ENCODE data around the gene GLI1. TPM values are rescaled to one million over a fixed set of nuclear protein-coding genes. Genes with fewer than 3 reads are reported as not detected.
"Not testable (repeated sequence)": the region's sequence is repeated elsewhere in the genome, so short reads cannot be mapped to it uniquely, and the experiment has no call there.

GLI1 gene
- total RNA-seq, 2 experiments from 2014 or later, result 4.6 to 6.5 TPM

GRCh38 chr12:57500213-57500612, 40.6 kb downstream of the GLI1 start:
- no peak for TF ChIP-seq EZH2phosphoT487 (IDR thresholded peaks at IDR 0.05; ENCODE audit: borderline replicate concordance, low read depth, low read length)
- TF ChIP-seq CTCF (conservative IDR thresholded peaks at IDR 0.05; ENCODE audit: low read length), result no peak
- Histone ChIP-seq H3K9me3 (ENCODE audit: low read length) (no peaks in the 10 kb centered on the region), H3K27ac (ENCODE audit: low read depth, low read length, poor library complexity, severe bottlenecking) (no peak overlapping the region), H4K20me1 (ENCODE audit: insufficient read depth, low read length) (no peaks in the 10 kb centered on the region), H3K4me1 (ENCODE audit: insufficient read depth, low read length, poor library complexity, severe bottlenecking) (no peaks in the 10 kb centered on the region), H3K4me2 (ENCODE audit: low read length) (no peak overlapping the region), H2AFZ (ENCODE audit: low read length) (no peak overlapping the region), H3K36me3 (ENCODE audit: insufficient read depth, low read length) (peaks cover 93% of the 10 kb centered on the region), H3K4me3 (ENCODE audit: low read depth, low read length, poor library complexity, severe bottlenecking) (no peak overlapping the region), H3K9me2 (ENCODE audit: insufficient read depth, low read length) (no peaks in the 10 kb centered on the region), H3K79me2 (ENCODE audit: insufficient read depth, low read depth, low read length) (no peaks in the 10 kb centered on the region)
- POLR2A ChIA-PET, result interaction anchor here (1.4 kb wide), 1 partner anchor 12 kb away, joined by 3 read pairs; no protein-coding TSS in a partner anchor
- CTCF ChIA-PET (ENCODE audit: unreplicated experiment), result no interaction called here
- no TSS peak for BruUV-seq (replicated peaks)
- intact Hi-C loops (cut with micrococcal nuclease; ENCODE audit: unreplicated experiment), result no loop called here
- no peak for DNase-seq (ENCODE audit: low spot score)

GRCh38 chr12:57502311-57502969, 42.9 kb downstream of the GLI1 start:
- CTCF ChIA-PET (ENCODE audit: unreplicated experiment); H3K9me2 ChIP-seq (ENCODE audit: insufficient read depth, low read length); H2AFZ ChIP-seq (ENCODE audit: low read length); DNase-seq (ENCODE audit: low spot score); H3K9me3 ChIP-seq (ENCODE audit: low read length); H3K4me3 ChIP-seq (ENCODE audit: low read depth, low read length, poor library complexity, severe bottlenecking); H3K27ac ChIP-seq (ENCODE audit: low read depth, low read length, poor library complexity, severe bottlenecking); BruUV-seq (replicated peaks); H3K79me2 ChIP-seq (ENCODE audit: insufficient read depth, low read depth, low read length); intact Hi-C loops (cut with micrococcal nuclease; ENCODE audit: unreplicated experiment); H3K4me2 ChIP-seq (ENCODE audit: low read length); H3K4me1 ChIP-seq (ENCODE audit: insufficient read depth, low read length, poor library complexity, severe bottlenecking); H4K20me1 ChIP-seq (ENCODE audit: insufficient read depth, low read length): not testable (repeated sequence)
- POLR2A ChIA-PET, result interaction anchor here (0.6 to 1.1 kb wide), 3 partner anchors 11 to 15 kb away, joined by 3 to 5 read pairs (median 3); no protein-coding TSS in a partner anchor
- H3K36me3 ChIP-seq (ENCODE audit: insufficient read depth, low read length), result peaks cover 88% of the 10 kb centered on the region

- H3K79me2 ChIP-seq (ENCODE audit: insufficient read depth, low read depth, low read length); DNase-seq (ENCODE audit: low spot score); H3K9me2 ChIP-seq (ENCODE audit: insufficient read depth, low read length); H3K9me3 ChIP-seq (ENCODE audit: low read length); CTCF ChIA-PET (ENCODE audit: unreplicated experiment); H3K27ac ChIP-seq (ENCODE audit: low read depth, low read length, poor library complexity, severe bottlenecking); intact Hi-C loops (cut with micrococcal nuclease; ENCODE audit: unreplicated experiment); H3K4me3 ChIP-seq (ENCODE audit: low read depth, low read length, poor library complexity, severe bottlenecking); H2AFZ ChIP-seq (ENCODE audit: low read length); H3K4me1 ChIP-seq (ENCODE audit: insufficient read depth, low read length, poor library complexity, severe bottlenecking); H3K4me2 ChIP-seq (ENCODE audit: low read length); BruUV-seq (replicated peaks); H4K20me1 ChIP-seq (ENCODE audit: insufficient read depth, low read length): not testable (repeated sequence)
- POLR2A ChIA-PET, result interaction anchor here (0.7 to 0.8 kb wide), 2 partner anchors 10 to 352 kb away, joined by 3 read pairs; no protein-coding TSS in a partner anchor
- peaks cover 83% of the 10 kb centered on the region for H3K36me3 ChIP-seq (ENCODE audit: insufficient read depth, low read length)
These were observed 47.0 kb downstream of the GLI1 start for GRCh38 chr12:57506541-57506940.

GRCh38 chr12:57507796-57508195, 48.2 kb downstream of the GLI1 start:
- CTCF ChIA-PET (ENCODE audit: unreplicated experiment), result not testable (repeated sequence)

More at GRCh38 chr12:57507796-57508195, 48.2 kb downstream of the GLI1 start:
- H3K4me2 ChIP-seq (ENCODE audit: low read length); intact Hi-C loops (cut with micrococcal nuclease; ENCODE audit: unreplicated experiment); H3K4me1 ChIP-seq (ENCODE audit: insufficient read depth, low read length, poor library complexity, severe bottlenecking); H3K9me3 ChIP-seq (ENCODE audit: low read length); POLR2A ChIA-PET; H3K4me3 ChIP-seq (ENCODE audit: low read depth, low read length, poor library complexity, severe bottlenecking); H3K79me2 ChIP-seq (ENCODE audit: insufficient read depth, low read depth, low read length); H4K20me1 ChIP-seq (ENCODE audit: insufficient read depth, low read length); H3K9me2 ChIP-seq (ENCODE audit: insufficient read depth, low read length); BruUV-seq (replicated peaks); DNase-seq (ENCODE audit: low spot score); H2AFZ ChIP-seq (ENCODE audit: low read length); H3K27ac ChIP-seq (ENCODE audit: low read depth, low read length, poor library complexity, severe bottlenecking): not testable (repeated sequence)
- peaks cover 83% of the 10 kb centered on the region for H3K36me3 ChIP-seq (ENCODE audit: insufficient read depth, low read length)
